Prostate gland (tissue), 2 donors: ENCODE results near the gene PRR19. TPM values are rescaled to one million over a fixed set of nuclear protein-coding genes. Genes with fewer than 3 reads are reported as not detected.

ENCODE experiments used
- DNase-seq: peaks from one replicate; pipeline ENCODE4 v3.0.0-alpha.2; 2019; ENCODE audit warnings: low spot score
- H3K27ac ChIP-seq, 2 donors: fragments of 200-600 bp; sonication (generic); 2 replicates each; pipeline ENCODE4 v1.5.1; 2017 to 2019
- H3K27me3 ChIP-seq: fragments of 200-600 bp; sonication (generic); replicated peaks from 2 replicates; pipeline ENCODE4 v1.5.1; 2019; ENCODE audit not compliant: insufficient read depth
- H3K36me3 ChIP-seq, 2 donors: fragments of 200-600 bp; sonication (generic); 1 replicate in 1 of 2; 2 replicates in 1 of 2; pipeline versions ENCODE4 v1.5.1 to v1.8.1; 2017 to 2019
- H3K4me1 ChIP-seq: fragments of 200-600 bp; sonication (generic); replicated peaks from 2 replicates; pipeline ENCODE4 v1.5.1; 2019
- H3K4me3 ChIP-seq, 2 donors: fragments of 200-600 bp; sonication (generic); 2 replicates each; pipeline ENCODE4 v1.5.1; 2017 to 2019
- H3K9me3 ChIP-seq: fragments of 200-600 bp; sonication (generic); 2 replicates; pipeline ENCODE4 v1.5.1; 2017
- POLR2A ChIP-seq: fragments of 450-650 bp; IDR thresholded peaks from one replicate; pipeline ENCODE4 v1.6.1; 2016; ENCODE audit warnings: antibody characterized with exemption, mild to moderate bottlenecking
- POLR2AphosphoS5 ChIP-seq: sonication (generic); formaldehyde crosslinking; IDR thresholded peaks from one replicate; pipeline ENCODE4 v1.6.1; 2017; ENCODE audit warnings: antibody characterized with exemption
- WGBS: methylation state at CpG from one replicate; pipeline ENCODE4 v1.1.5; 2018; 5-methylcytosine and 5-hydroxymethylcytosine counted together
- intact Hi-C: fragments of 100-400 bp; cut with DNase I; formaldehyde crosslinking; loops from one replicate; pipeline ENCODE4 v1.14.2; 2022
- total RNA-seq, 2 donors: library from RNA; depleted of rRNA; stranded (reverse); fragments of >200 nt; gene quantifications; one replicate each; pipeline ENCODE4 v1.1.0, GENCODE V29; 2016
- TF ChIP-seq, protein P1 (sequence below), 4 experiments: fragments of 200-600 bp in 2 of 4; fragments of 450-650 bp in 2 of 4; sonication (generic) in 2 of 4; IDR thresholded peaks; 1 replicate in 3 of 4; 2 replicates in 1 of 4; pipeline ENCODE4 v1.5.1; 2016 to 2019; ENCODE audit warnings: antibody characterized with exemption in 4 of 4, mild to moderate bottlenecking in 2 of 4, moderate library complexity in 2 of 4

Gene PRR19
- total RNA-seq, 2 donors from 2014 or later: 0.32 to 8.4 TPM

DNA sequence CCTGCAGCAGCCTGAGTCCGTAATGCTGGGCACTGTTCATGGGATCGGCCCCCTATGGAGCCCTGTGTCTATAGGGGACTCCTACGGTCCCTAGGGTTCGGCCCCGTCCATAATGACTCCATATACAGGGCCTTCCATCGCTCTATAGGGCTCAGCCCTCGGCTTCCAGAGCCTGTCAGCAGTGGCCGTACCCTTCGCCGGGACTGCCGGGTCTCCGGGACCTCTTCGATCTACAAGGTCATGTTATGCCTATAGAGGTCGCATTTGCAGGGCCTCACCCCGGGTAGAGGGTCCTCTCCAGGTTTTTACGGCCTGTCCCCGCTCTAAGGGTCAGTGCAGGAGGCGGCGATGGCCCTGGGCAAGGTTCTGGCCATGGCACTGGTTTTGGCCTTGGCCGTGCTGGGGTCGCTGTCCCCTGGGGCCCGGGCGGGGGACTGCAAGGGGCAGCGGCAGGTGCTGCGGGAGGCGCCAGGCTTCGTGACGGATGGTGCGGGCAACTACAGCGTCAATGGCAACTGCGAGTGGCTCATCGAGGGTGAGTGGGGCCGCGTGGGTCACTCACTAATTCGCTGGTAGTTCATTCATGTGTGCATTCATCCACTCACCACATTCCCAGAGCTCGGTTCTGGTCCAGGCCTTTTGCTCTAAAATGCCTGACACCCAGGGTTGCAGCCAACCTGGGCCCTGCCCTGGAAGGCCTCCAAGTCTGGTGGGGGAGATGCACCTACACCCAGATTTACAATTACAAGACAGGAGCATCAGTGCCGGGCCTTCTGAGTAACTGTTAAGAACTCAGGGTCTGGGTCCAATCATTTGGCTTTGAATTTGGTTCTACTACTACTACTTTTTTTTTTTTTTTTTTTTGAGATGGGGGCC is 24.2 kb downstream of the PRR19 start:
- peak overlapping the region; percentile 63 to 81 for H3K4me3 ChIP-seq
- intact Hi-C loops: loop anchor here (5.0 kb wide), 1 partner anchor 71 kb away; no protein-coding TSS in a partner anchor
- peaks cover 5% of the 10 kb centered on the region for H3K27me3 ChIP-seq
- peaks cover 12% of the 10 kb centered on the region for H3K4me1 ChIP-seq
- H3K27ac ChIP-seq: peak overlapping the region; percentile 63 to 75
- TF ChIP-seq POLR2A: no peak
- TF ChIP-seq POLR2AphosphoS5: no peak
- TF ChIP-seq, protein P1, sequence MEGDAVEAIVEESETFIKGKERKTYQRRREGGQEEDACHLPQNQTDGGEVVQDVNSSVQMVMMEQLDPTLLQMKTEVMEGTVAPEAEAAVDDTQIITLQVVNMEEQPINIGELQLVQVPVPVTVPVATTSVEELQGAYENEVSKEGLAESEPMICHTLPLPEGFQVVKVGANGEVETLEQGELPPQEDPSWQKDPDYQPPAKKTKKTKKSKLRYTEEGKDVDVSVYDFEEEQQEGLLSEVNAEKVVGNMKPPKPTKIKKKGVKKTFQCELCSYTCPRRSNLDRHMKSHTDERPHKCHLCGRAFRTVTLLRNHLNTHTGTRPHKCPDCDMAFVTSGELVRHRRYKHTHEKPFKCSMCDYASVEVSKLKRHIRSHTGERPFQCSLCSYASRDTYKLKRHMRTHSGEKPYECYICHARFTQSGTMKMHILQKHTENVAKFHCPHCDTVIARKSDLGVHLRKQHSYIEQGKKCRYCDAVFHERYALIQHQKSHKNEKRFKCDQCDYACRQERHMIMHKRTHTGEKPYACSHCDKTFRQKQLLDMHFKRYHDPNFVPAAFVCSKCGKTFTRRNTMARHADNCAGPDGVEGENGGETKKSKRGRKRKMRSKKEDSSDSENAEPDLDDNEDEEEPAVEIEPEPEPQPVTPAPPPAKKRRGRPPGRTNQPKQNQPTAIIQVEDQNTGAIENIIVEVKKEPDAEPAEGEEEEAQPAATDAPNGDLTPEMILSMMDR (IDR thresholded peaks at IDR 0.05): no peak
- WGBS: 5% methylated on average over 37 of the region's 37 CpGs
- no peaks in the 10 kb centered on the region for H3K36me3 ChIP-seq
- H3K9me3 ChIP-seq: no peaks in the 10 kb centered on the region
- no peak for DNase-seq

DNA sequence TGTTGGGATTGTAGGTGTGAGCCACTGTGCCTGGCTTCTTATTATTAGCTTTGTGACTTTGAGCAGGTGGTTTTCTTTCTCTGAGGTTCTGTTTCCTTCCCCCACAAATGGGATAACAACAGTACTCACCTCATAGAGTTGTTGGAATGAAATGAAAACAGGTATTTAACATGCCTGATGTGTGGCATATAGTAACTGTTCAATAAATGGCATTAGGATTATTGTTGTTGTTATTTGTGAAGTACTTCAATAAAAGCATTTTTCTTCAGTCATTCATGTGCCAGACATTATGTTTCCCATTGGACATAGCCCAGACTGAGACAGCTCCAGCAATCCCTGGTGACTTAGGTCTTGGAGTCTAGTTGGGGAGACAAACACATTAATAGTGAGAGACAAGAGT is 25.0 kb downstream of the PRR19 start:
- TF ChIP-seq, protein P1 (IDR thresholded peaks at IDR 0.05): no peak
- TF ChIP-seq POLR2A (no peak), POLR2AphosphoS5 (no peak)
- intact Hi-C loops: loop anchor here (5.0 kb wide), 1 partner anchor 70 kb away; no protein-coding TSS in a partner anchor
- H3K27me3 ChIP-seq: peaks cover 5% of the 10 kb centered on the region
- H3K27ac ChIP-seq: no peak overlapping the region
- no peaks in the 10 kb centered on the region for H3K9me3 ChIP-seq
- H3K4me1 ChIP-seq: peaks cover 12% of the 10 kb centered on the region
- DNase-seq: no peak
- no peaks in the 10 kb centered on the region for H3K36me3 ChIP-seq
- H3K4me3 ChIP-seq: no peak overlapping the region

DNA sequence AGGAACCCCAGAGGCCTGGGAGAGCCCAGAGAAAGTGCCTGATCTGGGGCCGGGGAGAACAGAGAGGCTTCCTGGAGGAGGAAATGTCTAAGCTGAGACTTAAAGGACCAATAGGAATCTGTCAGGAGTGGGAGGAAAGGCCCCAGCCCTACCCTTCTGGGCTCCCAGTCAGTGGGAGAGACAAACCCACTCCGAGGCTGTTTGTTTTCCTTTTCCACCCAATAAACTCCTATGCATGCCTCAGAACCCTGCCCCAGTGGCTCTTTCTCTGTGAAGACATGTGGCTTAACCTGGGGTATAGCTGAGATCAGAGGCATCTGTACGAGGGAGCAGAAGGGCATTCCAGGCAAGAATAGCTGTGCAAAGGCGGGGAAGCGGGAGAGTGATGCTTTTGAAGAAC is 25.4 kb downstream of the PRR19 start:
- Histone ChIP-seq H3K36me3 (no peaks in the 10 kb centered on the region), H3K27me3 (peaks cover 5% of the 10 kb centered on the region), H3K4me1 (peaks cover 12% of the 10 kb centered on the region), H3K27ac (no peak overlapping the region), H3K4me3 (no peak overlapping the region), H3K9me3 (no peaks in the 10 kb centered on the region)
- TF ChIP-seq POLR2A: no peak
- TF ChIP-seq, protein P1 (IDR thresholded peaks at IDR 0.05): no peak
- TF ChIP-seq POLR2AphosphoS5: no peak
- intact Hi-C loops: loop anchor here (5.0 kb wide), 1 partner anchor 70 kb away; no protein-coding TSS in a partner anchor
- DNase-seq: no peak
- 84% methylated on average over 5 of the region's 5 CpGs for WGBS

DNA sequence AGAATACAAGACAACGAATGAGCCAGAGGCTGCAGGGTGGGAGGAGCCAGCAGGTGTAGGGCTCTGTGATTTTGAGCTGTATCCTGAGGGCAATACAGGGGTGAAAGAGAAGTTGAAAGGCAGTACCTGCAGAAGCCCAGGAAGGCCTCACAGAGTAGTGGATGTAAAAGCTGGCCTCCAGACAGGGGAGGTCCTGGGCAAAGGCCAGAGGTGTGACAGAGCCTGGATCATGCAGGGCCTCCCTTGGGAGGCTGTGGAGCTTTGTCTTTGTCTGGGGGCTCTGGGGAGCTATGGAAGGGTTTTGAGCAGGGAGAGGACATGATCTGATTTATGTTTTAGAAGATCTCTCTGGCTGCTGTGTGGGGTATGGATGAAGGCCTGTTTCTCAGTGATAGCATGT is 26.2 kb downstream of the PRR19 start:
- intact Hi-C loops: loop anchor here (5.0 kb wide), 1 partner anchor 69 kb away; no protein-coding TSS in a partner anchor
- 43% methylated on average over 1 of the region's 1 CpG for WGBS
- peaks cover 4% of the 10 kb centered on the region for H3K27me3 ChIP-seq

More for the DNA sequence above, 26.2 kb downstream of the PRR19 start:
- DNase-seq: no peak
- H3K27ac ChIP-seq: no peak overlapping the region
- H3K4me3 ChIP-seq: no peak overlapping the region
- peaks cover 12% of the 10 kb centered on the region for H3K4me1 ChIP-seq
- no peaks in the 10 kb centered on the region for H3K9me3 ChIP-seq
- TF ChIP-seq POLR2AphosphoS5: no peak
- TF ChIP-seq, protein P1 (IDR thresholded peaks at IDR 0.05): no peak
- H3K36me3 ChIP-seq: no peaks in the 10 kb centered on the region
